Measurements from ENCODE around the gene RPH3AL.
A peak's percentile ranks its signal among the peaks of the same experiment; 100 is the strongest.

Gene RPH3AL

GRCh38 chr17:352421-353212 is at the start of gene RPH3AL (continued):
- no peak for TF ChIP-seq PRDM2 (tag by site-specific recombination; IDR thresholded peaks at IDR 0.05; ENCODE audit: borderline replicate concordance)
- TF ChIP-seq ZNF555 (tag by site-specific recombination; conservative IDR thresholded peaks at IDR 0.05), result no peak
- TF ChIP-seq ZFP37 (tag by site-specific recombination; IDR thresholded peaks at IDR 0.05), result 0 out of 2 replicates have a peak, but pooled peaks have one; percentile 42
- TF ChIP-seq SCRT2 (tag by site-specific recombination; IDR thresholded peaks at IDR 0.05), result no peak
- TF ChIP-seq ZNF843 (tag by site-specific recombination; IDR thresholded peaks at IDR 0.05), result no peak
- no peak for TF ChIP-seq ZIC2 (tag by site-specific recombination; IDR thresholded peaks at IDR 0.05)
- peak; percentile 25; the same call in 1 of the 2 replicates for TF ChIP-seq ZNF518A (tag by site-specific recombination; conservative IDR thresholded peaks at IDR 0.05; ENCODE audit: low read depth)
- no peak for TF ChIP-seq CTCF (tag by site-specific recombination; IDR thresholded peaks at IDR 0.05)
- no peak for TF ChIP-seq ZNF473 (tag by site-specific recombination; IDR thresholded peaks at IDR 0.05)
- TF ChIP-seq ZFHX2 (tag by site-specific recombination; conservative IDR thresholded peaks at IDR 0.05), result peak; percentile 25; the same call in 1 of the 2 replicates
- TF ChIP-seq ZNF121 (tag by site-specific recombination; IDR thresholded peaks at IDR 0.05), result no peak
- TF ChIP-seq OSR2 (tag by site-specific recombination; IDR thresholded peaks at IDR 0.05), result no peak; the same call in 1 of the 2 replicates
- peak; percentile 93 for TF ChIP-seq ZNF692 (tag by site-specific recombination; IDR thresholded peaks at IDR 0.05)
- no peak for TF ChIP-seq FEZF1 (tag by site-specific recombination; IDR thresholded peaks at IDR 0.05)
- TF ChIP-seq ZNF214 (tag by site-specific recombination; IDR thresholded peaks at IDR 0.05; ENCODE audit: borderline replicate concordance), result no peak
- peak; percentile 46; the same call in 1 of the 2 replicates for TF ChIP-seq ZBTB21 (tag by site-specific recombination; IDR thresholded peaks at IDR 0.05)
- no peak for TF ChIP-seq ZNF146 (tag by site-specific recombination; IDR thresholded peaks at IDR 0.05)
- no peak for TF ChIP-seq OVOL3 (tag by site-specific recombination; IDR thresholded peaks at IDR 0.05)
- no peak for TF ChIP-seq SP3 (tag by site-specific recombination; IDR thresholded peaks at IDR 0.05)
- no peak for TF ChIP-seq ZNF37A (tag by site-specific recombination; IDR thresholded peaks at IDR 0.05)
- TF ChIP-seq REST (tag by site-specific recombination; IDR thresholded peaks at IDR 0.05), result 0 out of 2 replicates have a peak, but pooled peaks have one; percentile 10
